ENCODE data around the gene AKNAD1. TPM values are rescaled to one million over a fixed set of nuclear protein-coding genes. Genes with fewer than 3 reads are reported as not detected.

AKNAD1 gene
- total RNA-seq = 0.15 TPM in 1 of 2 replicates, not detected in the other

GRCh38 chr1:108856994-108857393 is at the start of gene AKNAD1:
TSS of gene AKNAD1 (minus strand) at chr1:108857094. CDS start at chr1:108852664, 4,430 bp downstream.

Other genes starting within 250 kb of the AKNAD1 start
- 1.6 and 6.7 TPM in 2 replicates for gene HENMT1, start 196.0 kb downstream of the AKNAD1 start, total RNA-seq
- 9.8 and 11.4 TPM in 2 replicates for gene PRPF38B, start 164.8 kb downstream of the AKNAD1 start, total RNA-seq
- gene FNDC7, start 144.2 kb downstream of the AKNAD1 start, total RNA-seq = not detected in 2 replicates
- gene STXBP3, start 110.4 kb downstream of the AKNAD1 start, total RNA-seq = 21.5 and 61.0 TPM in 2 replicates
- gene GPSM2, start 19.9 kb upstream of the AKNAD1 start, total RNA-seq = 40.5 and 92.6 TPM in 2 replicates
- gene CLCC1, start 106.4 kb upstream of the AKNAD1 start, total RNA-seq = 10.7 and 15.1 TPM in 2 replicates
- 13.0 and 14.5 TPM in 2 replicates for gene WDR47, start 185.0 kb upstream of the AKNAD1 start, total RNA-seq
- gene TAF13, start 218.9 kb upstream of the AKNAD1 start, total RNA-seq = 39.6 and 42.7 TPM in 2 replicates
- gene TMEM167B, start 233.7 kb upstream of the AKNAD1 start, total RNA-seq = 10.5 and 16.9 TPM in 2 replicates